ENCODE measurements around the gene OR2M7.

GRCh38 chr1:248348475-248348874 is 24.1 kb upstream of the OR2M7 start, which contains the start of gene OR14C36:
- TF ChIP-seq CTCF (IDR thresholded peaks at IDR 0.05) (no peak), EZH2phosphoT487 (IDR thresholded peaks at IDR 0.05) (no peak)
